HepG2 (cell line): ENCODE measurements around the gene BACE1-AS. TPM values are rescaled to one million over a fixed set of nuclear protein-coding genes. Genes with fewer than 3 reads are reported as not detected.
A peak's percentile ranks its signal among the peaks of the same experiment; 100 is the strongest.

Experiments used
- ASH2L ChIP-seq: fragments of 300-600, 200-600 bp; sonication (generic); IDR thresholded peaks from 2 replicates; pipeline ENCODE4 v1.7.0; 2017; ENCODE audit warnings: low read depth, mild to moderate bottlenecking, moderate library complexity, mixed read lengths, low read length; ENCODE audit not compliant: insufficient read length
- CCDC6 ChIP-seq: sonication (generic); formaldehyde crosslinking; IDR thresholded peaks from 2 replicates; pipeline ENCODE4 v1.8.1; 2022; ENCODE audit warnings: mild to moderate bottlenecking, missing genetic modification reagents, moderate library complexity
- ELF1 ChIP-seq: sonication (generic); formaldehyde crosslinking; IDR thresholded peaks from 2 replicates; pipeline ENCODE4 v1.4.0; 2020; ENCODE audit warnings: missing genetic modification reagents
- ERF ChIP-seq: IDR thresholded peaks from 2 replicates; pipeline ENCODE4 v1.6.1; 2018; ENCODE audit warnings: missing biosample characterization, missing genetic modification reagents
- HMGA1 ChIP-seq: sonication (generic); formaldehyde crosslinking; conservative IDR thresholded peaks from 2 replicates; pipeline ENCODE4 v1.4.0; 2020; ENCODE audit warnings: missing genetic modification reagents
- HOXA3 ChIP-seq: sonication (generic); formaldehyde crosslinking; IDR thresholded peaks from 2 replicates; pipeline ENCODE4 v1.5.0; 2020; ENCODE audit warnings: missing genetic modification reagents
- ISX ChIP-seq: sonication (generic); formaldehyde crosslinking; conservative IDR thresholded peaks from 2 replicates; pipeline ENCODE4 v1.5.0; 2020; ENCODE audit warnings: missing genetic modification reagents
- JARID2 ChIP-seq: sonication (generic); formaldehyde crosslinking; IDR thresholded peaks from 2 replicates; pipeline ENCODE4 v1.8.1; 2023; ENCODE audit warnings: missing genetic modification reagents, inconsistent platforms; ENCODE audit not compliant: insufficient replicate concordance
- KAT7 ChIP-seq: IDR thresholded peaks from 2 replicates; pipeline ENCODE4 v1.6.1; 2018; ENCODE audit warnings: borderline replicate concordance, missing compliant biosample characterization
- NRL ChIP-seq: sonication (generic); formaldehyde crosslinking; IDR thresholded peaks from 2 replicates; pipeline ENCODE4 v1.5.0; 2020; ENCODE audit warnings: missing genetic modification reagents, mild to moderate bottlenecking, moderate library complexity, borderline replicate concordance
- PITX1 ChIP-seq: sonication (generic); formaldehyde crosslinking; IDR thresholded peaks from 2 replicates; pipeline ENCODE4 v1.5.1; 2020; ENCODE audit warnings: mild to moderate bottlenecking, missing genetic modification reagents
- POLR2A ChIP-seq, 2 experiments: IDR thresholded peaks; 2 replicates each; pipeline ENCODE4 v1.6.1; 2011; ENCODE audit warnings: low read depth in 2 of 2, low read length in 2 of 2, mild to moderate bottlenecking in 1 of 2, moderate library complexity in 1 of 2; ENCODE audit not compliant: insufficient read depth in 1 of 2
- RXRA ChIP-seq: sonication (generic); formaldehyde crosslinking; IDR thresholded peaks from 2 replicates; pipeline ENCODE4 v1.5.1; 2020; ENCODE audit warnings: missing genetic modification reagents
- SAFB2 ChIP-seq: sonication (generic); formaldehyde crosslinking; IDR thresholded peaks from 2 replicates; pipeline ENCODE4 v1.5.1; 2020; ENCODE audit warnings: missing genetic modification reagents, low read depth, mild to moderate bottlenecking, borderline replicate concordance
- SMAD9 ChIP-seq: sonication (generic); formaldehyde crosslinking; IDR thresholded peaks from 2 replicates; pipeline ENCODE4 v1.5.1; 2020; ENCODE audit warnings: mild to moderate bottlenecking, missing genetic modification reagents
- SNAI1 ChIP-seq: sonication (generic); formaldehyde crosslinking; IDR thresholded peaks from 2 replicates; pipeline ENCODE4 v1.5.0; 2020; ENCODE audit warnings: mild to moderate bottlenecking, missing genetic modification reagents, borderline replicate concordance
- SPEN ChIP-seq: sonication (generic); formaldehyde crosslinking; IDR thresholded peaks from 2 replicates; pipeline ENCODE4 v1.5.1; 2020; ENCODE audit warnings: low read depth, mild to moderate bottlenecking, missing genetic modification reagents
- TAF1 ChIP-seq: sonication (generic); formaldehyde crosslinking; IDR thresholded peaks from 2 replicates; pipeline ENCODE4 v1.4.0; 2020; ENCODE audit warnings: missing genetic modification reagents
- TFDP2 ChIP-seq: sonication (generic); formaldehyde crosslinking; IDR thresholded peaks from 2 replicates; pipeline ENCODE4 v1.4.0; 2020; ENCODE audit warnings: missing genetic modification reagents
- YY1 ChIP-seq: IDR thresholded peaks from 2 replicates; pipeline ENCODE4 v1.6.1; 2011; ENCODE audit warnings: low read length, low read depth, moderate library complexity, mild to moderate bottlenecking; ENCODE audit not compliant: insufficient read depth, insufficient replicate concordance
- ZNF225 ChIP-seq: sonication (generic); formaldehyde crosslinking; IDR thresholded peaks from 2 replicates; pipeline ENCODE4 v1.4.0; 2020; ENCODE audit warnings: mild to moderate bottlenecking, missing genetic modification reagents
- ZNF274 ChIP-seq: sonication (generic); formaldehyde crosslinking; IDR thresholded peaks from 2 replicates; pipeline ENCODE4 v1.5.1; 2020; ENCODE audit warnings: mild to moderate bottlenecking, missing genetic modification reagents
- ZNF296 ChIP-seq: sonication (generic); formaldehyde crosslinking; conservative IDR thresholded peaks from 2 replicates; pipeline ENCODE4 v1.5.0; 2020; ENCODE audit warnings: mild to moderate bottlenecking, missing genetic modification reagents
- ZNF639 ChIP-seq: conservative IDR thresholded peaks from 2 replicates; pipeline ENCODE4 v1.6.1; 2018; ENCODE audit warnings: missing genetic modification reagents
- ZNF670 ChIP-seq: sonication (generic); formaldehyde crosslinking; IDR thresholded peaks from 2 replicates; pipeline ENCODE4 v1.8.0; 2022; ENCODE audit warnings: mild to moderate bottlenecking, missing genetic modification reagents, borderline replicate concordance
- ZNF780A ChIP-seq: sonication (generic); formaldehyde crosslinking; IDR thresholded peaks from 2 replicates; pipeline ENCODE4 v1.8.0; 2022; ENCODE audit warnings: mild to moderate bottlenecking, missing genetic modification reagents, moderate library complexity
- ZNF800 ChIP-seq: sonication (generic); formaldehyde crosslinking; IDR thresholded peaks from 2 replicates; pipeline ENCODE4 v1.4.0; 2020; ENCODE audit warnings: missing genetic modification reagents
- polyA plus RNA-seq, 8 experiments: library from polyadenylated mRNA; depleted of rRNA in 3 of 8; stranded (reverse) in 7 of 8; unstranded in 1 of 8; fragments of >200 nt; fragmentation: Illumina TruSeq in 4 of 8; extraction: Trizol in 4 of 8; gene quantifications; 2 replicates each; pipeline versions ENCODE4 v1.2.1 to v1.2.3, GENCODE V29; 2011 to 2016; ENCODE audit warnings: low read depth in 4 of 8, missing spikeins in 1 of 8, mixed read lengths in 1 of 8; ENCODE audit not compliant: insufficient read depth in 1 of 8
- total RNA-seq, 5 experiments: library from RNA; depleted of rRNA; stranded (reverse); fragments of >200 nt; fragmentation: Illumina TruSeq; extraction: Trizol; gene quantifications; 2 replicates each; pipeline ENCODE4 v1.2.3, GENCODE V29; 2016; ENCODE audit warnings: low read depth in 1 of 5

Gene BACE1-AS
- total and polyA plus RNA-seq, 2 of the 13 experiments (the other 11 are each of a cell fraction or from before 2014, with no cell fraction given): 2.0 to 3.9 TPM

- TF ChIP-seq SNAI1 (CRISPR knock-in tag) (0 out of 2 replicates have a peak, but pooled peaks have one; percentile 50), ELF1 (peak; percentile 97), HMGA1 (CRISPR knock-in tag) (no peak), ISX (CRISPR knock-in tag) (no peak), CCDC6 (CRISPR knock-in tag) (0 out of 2 replicates have a peak, but pooled peaks have one; percentile 36), ZNF296 (CRISPR knock-in tag) (no peak), ZNF225 (0 out of 2 replicates have a peak, but pooled peaks have one; percentile 50), SPEN (CRISPR knock-in tag) (peak; percentile 64; the same call in 1 of the 2 replicates), PITX1 (CRISPR knock-in tag) (peak; percentile 15; the same call in 1 of the 2 replicates), TAF1 (CRISPR knock-in tag) (peak; percentile 49; the same call in 1 of the 2 replicates), JARID2 (CRISPR knock-in tag) (no peak), TFDP2 (CRISPR knock-in tag) (0 out of 2 replicates have a peak, but pooled peaks have one; percentile 80), RXRA (CRISPR knock-in tag) (peak; percentile 27), POLR2A (IDR thresholded peaks at IDR 0.05; ENCODE audit: insufficient read depth in 1 of 2, low read depth in 2 of 2, low read length in 2 of 2) (peak in 1 of 2 experiments; percentile 57; a peak in 2 of 4 replicates), ZNF670 (CRISPR knock-in tag) (peak; percentile 46; the same call in 1 of the 2 replicates), ZNF639 (CRISPR knock-in tag) (peak; percentile 58; the same call in 1 of the 2 replicates), ZNF274 (0 out of 2 replicates have a peak, but pooled peaks have one; percentile 51), SMAD9 (peak; percentile 26; the same call in 1 of the 2 replicates), HOXA3 (peak; percentile 58; the same call in 1 of the 2 replicates), ERF (peak; percentile 76), YY1 (peak; percentile 47), NRL (peak; percentile 64; the same call in 1 of the 2 replicates), ZNF800 (peak; percentile 57; the same call in 1 of the 2 replicates), ZNF780A (CRISPR knock-in tag) (no peak), SAFB2 (CRISPR knock-in tag) (no peak; the same call in 1 of the 2 replicates), KAT7 (CRISPR knock-in tag) (no peak), ASH2L (peak; percentile 66)
These were observed 25.2 kb downstream of the BACE1-AS start, which contains the start of gene BACE1 (continued) for GRCh38 chr11:117316197-117316961.
